Measurements from ENCODE around the gene SMURF2. TPM values are rescaled to one million over a fixed set of nuclear protein-coding genes. Genes with fewer than 3 reads are reported as not detected.

The SMURF2 gene
- total RNA-seq, 1 experiment from 2014 or later, result 35.3 TPM

DNA sequence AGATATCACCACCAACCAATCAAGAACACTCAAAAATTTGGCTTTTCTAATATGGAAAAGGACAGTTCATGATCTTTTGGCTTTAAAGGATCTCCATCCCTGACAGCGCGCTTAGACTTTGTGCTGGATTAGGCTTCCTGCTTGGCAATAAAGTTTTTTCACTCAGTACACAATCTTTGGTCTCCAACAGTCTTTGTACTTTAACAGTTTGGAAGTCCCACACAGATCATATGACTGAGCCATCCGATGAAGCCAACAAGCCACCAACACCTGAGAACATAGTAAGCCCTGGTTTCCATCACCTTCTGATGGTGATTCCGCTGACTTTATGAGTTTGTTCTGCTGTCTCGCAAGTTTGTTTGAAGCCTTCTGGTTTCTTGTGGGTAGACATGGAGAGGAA lies 34.3 kb downstream of the SMURF2 start:
- Histone ChIP-seq H3K27ac (ENCODE audit: insufficient read length, low read depth, low read length) (no peak overlapping the region), H3K9me3 (ENCODE audit: control insufficient read depth, low read depth, low read length) (no peaks in the 10 kb centered on the region), H2AK5ac (ENCODE audit: insufficient read length, low read length) (no peak overlapping the region), H2BK5ac (ENCODE audit: insufficient read length, low read length) (no peak overlapping the region), H2BK12ac (ENCODE audit: insufficient read length, low read depth, low read length) (no peak overlapping the region), H3K4me2 (ENCODE audit: insufficient read depth, insufficient read length, low read length) (no peak overlapping the region), H4K91ac (ENCODE audit: insufficient read length, low read depth, low read length) (no peak overlapping the region), H4K8ac (replicated peaks; ENCODE audit: insufficient read length, low read depth, low read length) (no peak overlapping the region), H3K4ac (ENCODE audit: low read depth, low read length) (no peak overlapping the region), H2BK120ac (ENCODE audit: low read depth, low read length, poor library complexity, severe bottlenecking) (no peak overlapping the region), H2AFZ (ENCODE audit: low read length) (no peak overlapping the region), H3K4me1 (ENCODE audit: insufficient read depth, low read length) (no peaks in the 10 kb centered on the region), H3K23me2 (ENCODE audit: insufficient read length, low read depth, low read length, poor library complexity, severe bottlenecking) (no peaks in the 10 kb centered on the region), H3T11ph (ENCODE audit: low read length) (no peak overlapping the region), H3K27me3 (ENCODE audit: insufficient read depth, low read length) (no peaks in the 10 kb centered on the region), H3K18ac (ENCODE audit: insufficient read length, low read depth, low read length) (no peak overlapping the region), H3K14ac (ENCODE audit: insufficient read depth, low read length) (no peak overlapping the region), H3K79me1 (ENCODE audit: insufficient read depth, low read depth, low read length, poor library complexity, severe bottlenecking) (peaks cover 4% of the 10 kb centered on the region), H2BK20ac (ENCODE audit: low read depth, low read length, poor library complexity, severe bottlenecking) (no peak overlapping the region), H3K56ac (ENCODE audit: insufficient read length, low read depth, low read length) (no peak overlapping the region), H4K20me1 (ENCODE audit: control insufficient read depth, insufficient read depth, insufficient read length) (no peaks in the 10 kb centered on the region), H4K5ac (ENCODE audit: insufficient read length, low read depth, low read length) (no peak overlapping the region), H3K23ac (ENCODE audit: insufficient read length, low read depth, low read length) (no peak overlapping the region), H3K79me2 (ENCODE audit: insufficient read depth, low read length) (peaks cover 4% of the 10 kb centered on the region; the same call in 1 of the 2 replicates), H3K9ac (ENCODE audit: extremely low read depth, insufficient read length, low read length) (no peak overlapping the region), H2BK15ac (ENCODE audit: low read depth, low read length) (no peak overlapping the region)
- Mint-ChIP-seq H3K4me1 (peaks cover 0 to 3% of the 10 kb centered on the region in 2 experiments; a peak in 1 of 4 replicates), H3K9me3 (no peaks in the 10 kb centered on the region), H3K27ac (no peak overlapping the region), H3K27me3 (ENCODE audit: low read depth) (no peaks in the 10 kb centered on the region), H3K36me3 (ENCODE audit: insufficient read depth in 1 of 3, low read depth in 3 of 3) (no peaks in the 10 kb centered on the region; a peak in 1 of 7 replicates), H3K4me3 (no peak overlapping the region)
- WGBS (ENCODE audit: extremely low coverage, insufficient read length, low lambda C conversion rate), result no CpG with 5 or more reads among the region's 5 CpGs
- DNase-seq, result no peak
- TF ChIP-seq, protein P1, sequence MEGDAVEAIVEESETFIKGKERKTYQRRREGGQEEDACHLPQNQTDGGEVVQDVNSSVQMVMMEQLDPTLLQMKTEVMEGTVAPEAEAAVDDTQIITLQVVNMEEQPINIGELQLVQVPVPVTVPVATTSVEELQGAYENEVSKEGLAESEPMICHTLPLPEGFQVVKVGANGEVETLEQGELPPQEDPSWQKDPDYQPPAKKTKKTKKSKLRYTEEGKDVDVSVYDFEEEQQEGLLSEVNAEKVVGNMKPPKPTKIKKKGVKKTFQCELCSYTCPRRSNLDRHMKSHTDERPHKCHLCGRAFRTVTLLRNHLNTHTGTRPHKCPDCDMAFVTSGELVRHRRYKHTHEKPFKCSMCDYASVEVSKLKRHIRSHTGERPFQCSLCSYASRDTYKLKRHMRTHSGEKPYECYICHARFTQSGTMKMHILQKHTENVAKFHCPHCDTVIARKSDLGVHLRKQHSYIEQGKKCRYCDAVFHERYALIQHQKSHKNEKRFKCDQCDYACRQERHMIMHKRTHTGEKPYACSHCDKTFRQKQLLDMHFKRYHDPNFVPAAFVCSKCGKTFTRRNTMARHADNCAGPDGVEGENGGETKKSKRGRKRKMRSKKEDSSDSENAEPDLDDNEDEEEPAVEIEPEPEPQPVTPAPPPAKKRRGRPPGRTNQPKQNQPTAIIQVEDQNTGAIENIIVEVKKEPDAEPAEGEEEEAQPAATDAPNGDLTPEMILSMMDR (conservative IDR thresholded peaks at IDR 0.05), result no peak
